Keratinocyte (primary cell): Measurements from ENCODE around the gene ANO2. TPM values are rescaled to one million over a fixed set of nuclear protein-coding genes. Genes with fewer than 3 reads are reported as not detected.
"Not testable (repeated sequence)": the region's sequence is repeated elsewhere in the genome, so short reads cannot be mapped to it uniquely, and the experiment has no call there.

ENCODE experiments used
- DNase-seq: peaks from one replicate; pipeline ENCODE4 v3.0.0-alpha.2; 2011; ENCODE audit warnings: low read depth, missing footprints, low spot score
- FAIRE-seq: peaks from 2 replicates; lab custom pipeline; 2011; peaks lifted over from hg19 to GRCh38; lab: Jason Lieb, UNC
- H2AFZ ChIP-seq: 2 replicates; pipeline ENCODE4 v1.6.0; 2012; ENCODE audit warnings: low read length, control low read depth, inconsistent platforms; ENCODE audit not compliant: control insufficient read depth
- H3K27ac ChIP-seq: 2 replicates; pipeline ENCODE4 v1.5.1; 2011; ENCODE audit warnings: low read length; ENCODE audit not compliant: control insufficient read depth, insufficient read depth
- H3K27me3 ChIP-seq: 3 replicates; pipeline ENCODE4 v1.6.0; 2011; ENCODE audit warnings: low read length; ENCODE audit not compliant: control insufficient read depth, insufficient read depth; ENCODE audit errors: extremely low read depth
- H3K36me3 ChIP-seq, 2 experiments: 2 replicates in 1 of 2; 3 replicates in 1 of 2; pipeline ENCODE4 v1.5.1; 2011; ENCODE audit warnings: low read length in 2 of 2, mild to moderate bottlenecking in 1 of 2; ENCODE audit not compliant: control insufficient read depth in 2 of 2, insufficient read depth in 2 of 2; ENCODE audit errors: extremely low read depth in 1 of 2
- H3K4me1 ChIP-seq: 3 replicates; pipeline ENCODE4 v1.5.1; 2011; ENCODE audit warnings: low read length; ENCODE audit not compliant: control insufficient read depth, insufficient read depth; ENCODE audit errors: extremely low read depth
- H3K4me2 ChIP-seq: 3 replicates; pipeline ENCODE4 v1.6.0; 2011; ENCODE audit warnings: low read depth, low read length; ENCODE audit not compliant: control insufficient read depth, insufficient read depth; ENCODE audit errors: extremely low read depth
- H3K4me3 ChIP-seq, 3 experiments: fragments of 200-600 bp in 1 of 3; sonication (generic) in 1 of 3; 2 replicates in 2 of 3; 3 replicates in 1 of 3; pipeline ENCODE4 v1.5.1; 2011 to 2016; ENCODE audit warnings: low read length in 3 of 3, mild to moderate bottlenecking in 3 of 3, control low read depth in 2 of 3, inconsistent platforms in 1 of 3, low read depth in 1 of 3, mixed read lengths in 1 of 3, mixed run types in 1 of 3, moderate library complexity in 1 of 3; ENCODE audit not compliant: control insufficient read depth in 2 of 3, insufficient read depth in 2 of 3; ENCODE audit errors: extremely low read depth in 1 of 3
- H3K79me2 ChIP-seq: 2 replicates; pipeline ENCODE4 v1.6.0; 2012; ENCODE audit warnings: low read length; ENCODE audit not compliant: control insufficient read depth, insufficient read depth
- H3K9ac ChIP-seq: 3 replicates; pipeline ENCODE4 v1.6.0; 2011; ENCODE audit warnings: low read length; ENCODE audit not compliant: control insufficient read depth, insufficient read depth; ENCODE audit errors: extremely low read depth
- H3K9me1 ChIP-seq: 3 replicates; pipeline ENCODE4 v1.6.0; 2011; ENCODE audit warnings: low read length; ENCODE audit not compliant: control insufficient read depth, insufficient read depth; ENCODE audit errors: extremely low read depth
- H3K9me3 ChIP-seq: 2 replicates; pipeline ENCODE4 v1.5.1; 2012; ENCODE audit warnings: low read depth, low read length; ENCODE audit not compliant: control insufficient read depth
- H4K20me1 ChIP-seq: 3 replicates; pipeline ENCODE4 v1.6.0; 2011; ENCODE audit warnings: low read length; ENCODE audit not compliant: control insufficient read depth, insufficient read depth; ENCODE audit errors: extremely low read depth
- CTCF ChIP-seq, 3 experiments: IDR thresholded peaks in 1 of 3; conservative IDR thresholded peaks in 1 of 3; optimal IDR thresholded peaks in 1 of 3; 2 replicates in 2 of 3; 3 replicates in 1 of 3; pipeline versions ENCODE3 to v1.5.1; 2011; ENCODE audit warnings: low read length in 3 of 3, mild to moderate bottlenecking in 3 of 3, moderate library complexity in 2 of 3, control low read depth in 1 of 3, inconsistent platforms in 1 of 3; ENCODE audit not compliant: insufficient read depth in 2 of 3; ENCODE audit errors: extremely low read depth in 1 of 3
- EZH2 ChIP-seq: IDR thresholded peaks from one replicate; pipeline ENCODE4 v1.6.1; 2012; ENCODE audit warnings: inconsistent platforms, mild to moderate bottlenecking, low read length, moderate library complexity
- dilution Hi-C: fragments of 300-500 bp; cut with MboI; formaldehyde crosslinking; loops from one replicate; pipeline ENCODE4 v1.7.0; 2020; ENCODE audit warnings: low sequenced_read_pairs; ENCODE audit not compliant: extremely low pct_ligation_motif_present
- polyA plus RNA-seq, 5 experiments: library from polyadenylated mRNA; depleted of rRNA in 3 of 5; stranded (reverse) in 3 of 5; stranded (forward) in 1 of 5; unstranded in 1 of 5; fragments of >200 nt; gene quantifications; 1 replicate in 1 of 5; 2 replicates in 3 of 5; 3 replicates in 1 of 5; pipeline versions ENCODE4 v1.2.1 to v1.2.3, GENCODE V29; 2011 to 2012; ENCODE audit warnings: missing spikeins in 2 of 5, low read depth in 1 of 5, low replicate concordance in 1 of 5

The ANO2 gene
- polyA plus RNA-seq, 1 donor (not counting 4 experiments of a cell fraction or from before 2014, with no cell fraction given): 0.14 TPM

DNA sequence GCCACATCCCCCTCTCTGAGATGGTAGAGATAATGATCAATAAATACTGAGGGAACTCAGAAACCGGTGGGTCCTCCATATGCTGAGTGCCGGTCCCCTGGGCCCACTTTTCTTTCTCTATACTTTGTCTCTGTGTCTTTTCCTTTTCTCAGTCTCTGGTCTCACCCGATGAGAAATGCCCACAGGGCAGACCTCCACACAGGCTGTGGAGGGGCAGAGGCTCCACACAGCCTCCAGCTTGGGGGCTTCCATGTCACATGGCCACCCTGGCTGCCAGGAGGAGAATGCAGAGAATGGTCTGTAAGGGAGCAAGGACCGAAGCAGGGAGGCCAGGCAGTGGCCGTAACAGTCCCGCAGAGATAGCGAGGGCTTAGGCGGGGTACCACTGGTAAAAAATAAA lies 407.3 kb downstream of the ANO2 start:
- dilution Hi-C loops: no loop called here
- no peak overlapping the region for H2AFZ ChIP-seq
- no peaks in the 10 kb centered on the region for H4K20me1 ChIP-seq
- H3K27ac ChIP-seq: no peak overlapping the region
- TF ChIP-seq EZH2 (no peak), CTCF (optimal IDR thresholded peaks at IDR 0.05 in 1 of 3, IDR thresholded peaks at IDR 0.05 in 1 of 3, conservative IDR thresholded peaks at IDR 0.05 in 1 of 3; ENCODE audit: extremely low read depth in 1 of 3, insufficient read depth in 2 of 3, low read length in 3 of 3) (no peak)
- H3K4me1 ChIP-seq: no peaks in the 10 kb centered on the region
- no peak overlapping the region for H3K4me3 ChIP-seq
- FAIRE-seq (no peak), DNase-seq (no peak)
- H3K27me3 ChIP-seq: no peaks in the 10 kb centered on the region
- H3K9me3 ChIP-seq: no peaks in the 10 kb centered on the region
- H3K36me3 ChIP-seq: no peaks in the 10 kb centered on the region
- no peaks in the 10 kb centered on the region for H3K79me2 ChIP-seq
- no peaks in the 10 kb centered on the region for H3K9me1 ChIP-seq
- no peak overlapping the region for H3K4me2 ChIP-seq
- no peak overlapping the region for H3K9ac ChIP-seq

GRCh38 chr12:5537026-5537615 lies 407.9 kb downstream of the ANO2 start:
- H4K20me1 ChIP-seq, H3K4me3 ChIP-seq, H3K36me3 ChIP-seq, H3K4me2 ChIP-seq, dilution Hi-C loops, H2AFZ ChIP-seq, H3K9me1 ChIP-seq, H3K27ac ChIP-seq, H3K9me3 ChIP-seq, H3K27me3 ChIP-seq, H3K4me1 ChIP-seq, DNase-seq, FAIRE-seq, H3K9ac ChIP-seq, H3K79me2 ChIP-seq: not testable (repeated sequence)

GRCh38 chr12:5535541-5535940 lies 409.5 kb downstream of the ANO2 start:
- Histone ChIP-seq H3K36me3 (no peaks in the 10 kb centered on the region), H3K9me3 (no peaks in the 10 kb centered on the region), H2AFZ (no peak overlapping the region), H3K9ac (no peak overlapping the region), H3K9me1 (no peaks in the 10 kb centered on the region), H3K4me1 (no peaks in the 10 kb centered on the region), H4K20me1 (no peaks in the 10 kb centered on the region), H3K79me2 (no peaks in the 10 kb centered on the region), H3K27ac (no peak overlapping the region), H3K27me3 (no peaks in the 10 kb centered on the region), H3K4me2 (no peak overlapping the region), H3K4me3 (no peak overlapping the region)
- FAIRE-seq (no peak), DNase-seq (no peak)
- dilution Hi-C loops: no loop called here
- TF ChIP-seq CTCF (optimal IDR thresholded peaks at IDR 0.05 in 1 of 3, IDR thresholded peaks at IDR 0.05 in 1 of 3, conservative IDR thresholded peaks at IDR 0.05 in 1 of 3; ENCODE audit: extremely low read depth in 1 of 3, insufficient read depth in 2 of 3, low read length in 3 of 3) (no peak), EZH2 (no peak)
